ENCODE data around the gene NEGR1.
"Not testable (repeated sequence)": the region's sequence is repeated elsewhere in the genome, so short reads cannot be mapped to it uniquely, and the experiment has no call there.

- TF ChIP-seq CTCF (IDR thresholded peaks at IDR 0.05; ENCODE audit: poor library complexity); EZH2 (IDR thresholded peaks at IDR 0.05; ENCODE audit: borderline replicate concordance): not testable (repeated sequence)
These were observed 394.2 kb downstream of the NEGR1 start for GRCh38 chr1:71888166-71888565.

All from hepatocyte (in vitro differentiated cells).